Type B pancreatic cell (in vitro differentiated cells): ENCODE data around the gene PGAM5. TPM values are rescaled to one million over a fixed set of nuclear protein-coding genes. Genes with fewer than 3 reads are reported as not detected.

ENCODE experiments used
- DNase-seq: peaks from one replicate; pipeline ENCODE4 v3.0.0; 2021; ENCODE audit warnings: mixed read lengths; ENCODE audit not compliant: unreplicated experiment; ENCODE audit errors: extremely low spot score
- H3K27ac Mint-ChIP-seq: 2 replicates; pipeline ENCODE4 v1.8.0; 2021; ENCODE audit warnings: mild to moderate bottlenecking, mixed read lengths
- H3K27me3 Mint-ChIP-seq: 2 replicates; pipeline ENCODE4 v1.8.0; 2021; ENCODE audit warnings: mixed read lengths
- H3K36me3 Mint-ChIP-seq: 2 replicates; pipeline ENCODE4 v1.8.0; 2021; ENCODE audit warnings: mixed read lengths
- H3K4me1 Mint-ChIP-seq: one replicate; pipeline ENCODE4 v1.8.0; 2021; ENCODE audit warnings: mixed read lengths; ENCODE audit not compliant: unreplicated experiment
- H3K4me3 Mint-ChIP-seq: 2 replicates; pipeline ENCODE4 v1.8.0; 2021; ENCODE audit warnings: mild to moderate bottlenecking, mixed read lengths
- H3K9me3 Mint-ChIP-seq: 2 replicates; pipeline ENCODE4 v1.8.0; 2021; ENCODE audit warnings: mixed read lengths
- CTCF ChIP-seq: fragments of 200-600 bp; sonication (generic); conservative IDR thresholded peaks from 2 replicates; pipeline ENCODE4 v1.5.0; 2021; ENCODE audit warnings: antibody characterized with exemption, mild to moderate bottlenecking
- total RNA-seq: library from RNA; stranded (reverse); gene quantifications from 2 replicates; pipeline ENCODE4 v1.2.1, GENCODE V29; 2021; ENCODE audit warnings: low replicate concordance

Gene PGAM5
- total RNA-seq, 1 donor from 2014 or later, result 41.0 TPM

DNA sequence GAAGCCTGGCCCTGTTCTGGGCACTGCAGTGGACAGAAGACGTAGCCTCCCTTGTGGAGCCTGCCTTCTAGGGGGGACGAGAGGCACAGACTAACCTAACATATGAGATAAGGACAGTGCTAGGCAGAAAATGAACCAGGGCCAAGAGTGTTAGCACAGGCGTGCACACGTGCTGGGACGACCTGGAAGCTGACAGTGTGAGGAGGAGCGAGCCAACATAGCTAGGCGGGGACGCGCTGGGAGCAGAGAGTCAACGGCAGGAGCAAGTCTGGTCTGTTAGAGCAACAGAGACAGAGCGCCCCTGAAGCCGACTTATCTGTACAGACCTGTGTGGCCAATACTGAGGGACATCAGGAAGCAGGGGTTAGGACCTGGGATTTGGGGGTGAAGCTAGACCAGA, 15.2 kb upstream of the PGAM5 start:
- TF ChIP-seq CTCF, result no peak
- no peak for DNase-seq
- Mint-ChIP-seq H3K4me1 (no peaks in the 10 kb centered on the region), H3K27ac (no peak overlapping the region), H3K27me3 (no peaks in the 10 kb centered on the region), H3K4me3 (no peak overlapping the region), H3K36me3 (peaks cover 16% of the 10 kb centered on the region), H3K9me3 (no peaks in the 10 kb centered on the region)

DNA sequence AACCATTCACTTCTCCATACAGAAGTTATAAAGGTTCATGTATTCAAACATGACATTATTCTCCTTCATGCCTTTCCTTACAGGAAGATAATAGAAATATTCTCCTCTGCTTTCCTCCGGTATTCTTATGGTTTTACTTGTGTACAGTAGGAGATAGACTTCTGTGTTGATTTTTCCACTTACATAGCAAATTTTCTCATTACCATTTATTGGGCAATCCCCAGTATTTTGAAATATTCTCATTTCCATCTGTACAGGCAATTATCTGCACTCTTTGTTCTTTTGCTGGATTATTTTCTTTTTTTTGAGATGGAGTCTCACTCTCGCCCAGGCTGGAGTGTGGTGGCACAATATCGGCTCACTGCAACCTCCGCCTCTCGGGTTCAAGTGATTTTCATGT, 12.3 kb upstream of the PGAM5 start:
- H3K9me3 Mint-ChIP-seq, result no peaks in the 10 kb centered on the region
- H3K27ac Mint-ChIP-seq, result no peak overlapping the region
- TF ChIP-seq CTCF, result no peak
- no peaks in the 10 kb centered on the region for H3K27me3 Mint-ChIP-seq
- no peaks in the 10 kb centered on the region for H3K4me1 Mint-ChIP-seq
- H3K4me3 Mint-ChIP-seq, result no peak overlapping the region
- DNase-seq, result no peak
- H3K36me3 Mint-ChIP-seq, result peaks cover 18% of the 10 kb centered on the region

GRCh38 chr12:132700212-132700822, 10.3 kb upstream of the PGAM5 start:
- Mint-ChIP-seq H3K36me3 (peaks cover 22% of the 10 kb centered on the region), H3K9me3 (no peaks in the 10 kb centered on the region), H3K4me1 (no peaks in the 10 kb centered on the region), H3K4me3 (no peak overlapping the region), H3K27ac (no peak overlapping the region), H3K27me3 (no peaks in the 10 kb centered on the region)
- DNase-seq, result no peak
- no peak for TF ChIP-seq CTCF

- H3K27me3 Mint-ChIP-seq, result no peaks in the 10 kb centered on the region
- no peaks in the 10 kb centered on the region for H3K9me3 Mint-ChIP-seq
- no peaks in the 10 kb centered on the region for H3K4me1 Mint-ChIP-seq
- no peak for DNase-seq
- no peak for TF ChIP-seq CTCF
- peaks cover 23% of the 10 kb centered on the region for H3K36me3 Mint-ChIP-seq
- H3K27ac Mint-ChIP-seq, result no peak overlapping the region
- no peak overlapping the region for H3K4me3 Mint-ChIP-seq
Observed at GRCh38 chr12:132702640-132703039, 8.0 kb upstream of the PGAM5 start.

DNA sequence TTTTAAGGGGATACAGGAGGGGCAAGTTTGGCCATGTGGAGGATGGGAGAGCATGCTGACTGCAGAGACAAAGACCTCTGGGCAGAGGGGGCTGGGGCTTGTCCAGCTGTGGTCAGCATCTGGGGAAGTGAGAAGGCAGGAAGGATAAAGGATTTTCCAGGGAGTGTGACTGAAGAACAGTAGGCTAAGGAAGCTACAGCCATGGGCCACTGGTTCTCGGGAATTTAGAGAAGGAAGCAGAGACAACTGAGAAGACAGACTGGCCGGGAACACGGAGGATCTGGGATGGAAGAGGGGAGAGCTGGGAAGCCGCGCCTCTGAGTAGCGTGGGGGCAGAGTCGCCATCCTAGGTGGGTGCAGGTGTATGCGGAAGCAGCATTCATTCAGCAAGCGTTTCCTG, 7.0 kb upstream of the PGAM5 start:
- no peaks in the 10 kb centered on the region for H3K4me1 Mint-ChIP-seq
- peaks cover 24% of the 10 kb centered on the region for H3K36me3 Mint-ChIP-seq
- no peaks in the 10 kb centered on the region for H3K27me3 Mint-ChIP-seq
- H3K4me3 Mint-ChIP-seq, result peak overlapping the region; percentile 20
- TF ChIP-seq CTCF, result no peak
- no peak for DNase-seq
- H3K27ac Mint-ChIP-seq, result peak overlapping the region; percentile 63
- no peaks in the 10 kb centered on the region for H3K9me3 Mint-ChIP-seq

GRCh38 chr12:132707241-132707640, 3.4 kb upstream of the PGAM5 start:
- DNase-seq, result no peak
- Mint-ChIP-seq H3K27ac (no peak overlapping the region), H3K4me3 (peak overlapping the region; percentile 24), H3K36me3 (peaks cover 16% of the 10 kb centered on the region), H3K4me1 (peaks cover 5% of the 10 kb centered on the region), H3K27me3 (no peaks in the 10 kb centered on the region), H3K9me3 (no peaks in the 10 kb centered on the region)
- no peak for TF ChIP-seq CTCF
